Smooth muscle cell (in vitro differentiated cells): ENCODE results near the gene TGFB1. TPM values are rescaled to one million over a fixed set of nuclear protein-coding genes. Genes with fewer than 3 reads are reported as not detected.
"Not testable (repeated sequence)": the region's sequence is repeated elsewhere in the genome, so short reads cannot be mapped to it uniquely, and the experiment has no call there.

Experiments
- DNase-seq: peaks from one replicate; lab custom pipeline; 2025; ENCODE audit not compliant: unreplicated experiment; lab: John Stamatoyannopoulos, UW
- H2AFZ ChIP-seq: fragments of 200-600 bp; sonication (generic); 2 replicates; pipeline ENCODE4 v1.6.0; 2016; ENCODE audit warnings: antibody characterized with exemption, low read depth, mild to moderate bottlenecking
- H3F3A ChIP-seq: fragments of 200-600 bp; sonication (generic); 2 replicates; pipeline ENCODE4 v1.6.0; 2017; ENCODE audit warnings: antibody characterized with exemption, low read depth
- H3K27ac ChIP-seq: fragments of 200-600 bp; sonication (generic); 2 replicates; pipeline ENCODE4 v1.5.1; 2016; ENCODE audit warnings: low read depth, mild to moderate bottlenecking
- H3K27me3 ChIP-seq: fragments of 200-600 bp; sonication (generic); 2 replicates; pipeline ENCODE4 v1.6.1; 2016; ENCODE audit warnings: low read depth, mild to moderate bottlenecking
- H3K36me3 ChIP-seq: fragments of 200-600 bp; sonication (generic); 2 replicates; pipeline ENCODE4 v1.5.1; 2016; ENCODE audit warnings: low read depth
- H3K4me1 ChIP-seq: fragments of 200-600 bp; sonication (generic); 2 replicates; pipeline ENCODE4 v1.5.1; 2016; ENCODE audit warnings: low read depth
- H3K4me2 ChIP-seq: fragments of 200-600 bp; sonication (generic); 2 replicates; pipeline ENCODE4 v1.6.0; 2016; ENCODE audit warnings: mild to moderate bottlenecking
- H3K4me3 ChIP-seq: fragments of 200-600 bp; sonication (generic); 2 replicates; pipeline ENCODE4 v1.5.1; 2016; ENCODE audit warnings: mild to moderate bottlenecking
- H3K79me2 ChIP-seq: fragments of 200-600 bp; sonication (generic); 2 replicates; pipeline ENCODE4 v1.6.0; 2016; ENCODE audit warnings: low read depth, mild to moderate bottlenecking
- H3K9ac ChIP-seq: fragments of 200-600 bp; sonication (generic); 2 replicates; pipeline ENCODE4 v1.6.0; 2016; ENCODE audit warnings: low read depth
- H3K9me3 ChIP-seq: fragments of 200-600 bp; sonication (generic); replicated peaks from 2 replicates; pipeline ENCODE4 v1.5.1; 2016; ENCODE audit warnings: low read depth
- H4K20me1 ChIP-seq: fragments of 200-600 bp; sonication (generic); 2 replicates; pipeline ENCODE4 v1.6.0; 2016; ENCODE audit warnings: low read depth
- WGBS: methylation state at CpG from one replicate; pipeline ENCODE4 v1.1.7; 2016; ENCODE audit warnings: low lambda C conversion rate; 5-methylcytosine and 5-hydroxymethylcytosine counted together
- polyA plus RNA-seq: library from polyadenylated mRNA; unstranded; fragments of >200 nt; fragmentation: Nextera tagmentation; extraction: Ambion mirVana; gene quantifications from 2 replicates; pipeline ENCODE4 v1.2.1, GENCODE V29; 2016
- total RNA-seq: library from RNA; depleted of rRNA; stranded (reverse); fragments of >200 nt; gene quantifications from 2 replicates; pipeline ENCODE4 v1.2.3, GENCODE V29; 2014
- TF ChIP-seq, protein P1 (sequence below): fragments of 200-600 bp; sonication (generic); IDR thresholded peaks from 2 replicates; pipeline ENCODE4 v1.5.1; 2017; ENCODE audit warnings: borderline replicate concordance, mild to moderate bottlenecking, antibody characterized with exemption; ENCODE audit not compliant: insufficient read depth, poor library complexity, severe bottlenecking

Gene TGFB1
- total and polyA plus RNA-seq, 2 experiments from 2014 or later, result 51.7 to 199 TPM

DNA sequence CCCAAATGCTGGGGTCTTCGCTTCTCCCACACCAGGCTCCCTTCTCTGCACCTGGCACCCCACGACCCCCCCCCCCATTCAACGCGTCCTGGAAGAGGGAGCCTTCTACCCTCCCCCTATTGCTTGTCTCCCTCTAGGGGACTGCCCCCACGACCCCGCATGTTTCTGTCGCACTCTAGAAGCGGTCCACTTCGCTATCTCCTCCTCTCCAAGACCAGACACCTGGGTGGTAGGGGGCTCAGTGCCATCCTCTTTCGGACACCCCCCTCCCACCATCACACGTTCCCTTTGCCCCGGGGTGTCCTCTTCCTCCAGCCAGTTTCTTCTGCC, 1.5 kb downstream of the TGFB1 start:
- WGBS, result 0% methylated on average over 12 of the region's 12 CpGs
- Histone ChIP-seq H3K4me2 (peak overlapping the region; percentile 94), H3K9ac (peak overlapping the region; percentile 83), H3K4me1 (no peaks in the 10 kb centered on the region), H3F3A (peaks cover 18% of the 10 kb centered on the region), H3K36me3 (peaks cover 3% of the 10 kb centered on the region), H3K79me2 (peaks cover 62% of the 10 kb centered on the region), H3K27me3 (no peaks in the 10 kb centered on the region), H2AFZ (no peak overlapping the region), H4K20me1 (peaks cover 58% of the 10 kb centered on the region), H3K27ac (no peak overlapping the region), H3K9me3 (no peaks in the 10 kb centered on the region), H3K4me3 (peak overlapping the region; percentile 76)
- TF ChIP-seq, protein P1, sequence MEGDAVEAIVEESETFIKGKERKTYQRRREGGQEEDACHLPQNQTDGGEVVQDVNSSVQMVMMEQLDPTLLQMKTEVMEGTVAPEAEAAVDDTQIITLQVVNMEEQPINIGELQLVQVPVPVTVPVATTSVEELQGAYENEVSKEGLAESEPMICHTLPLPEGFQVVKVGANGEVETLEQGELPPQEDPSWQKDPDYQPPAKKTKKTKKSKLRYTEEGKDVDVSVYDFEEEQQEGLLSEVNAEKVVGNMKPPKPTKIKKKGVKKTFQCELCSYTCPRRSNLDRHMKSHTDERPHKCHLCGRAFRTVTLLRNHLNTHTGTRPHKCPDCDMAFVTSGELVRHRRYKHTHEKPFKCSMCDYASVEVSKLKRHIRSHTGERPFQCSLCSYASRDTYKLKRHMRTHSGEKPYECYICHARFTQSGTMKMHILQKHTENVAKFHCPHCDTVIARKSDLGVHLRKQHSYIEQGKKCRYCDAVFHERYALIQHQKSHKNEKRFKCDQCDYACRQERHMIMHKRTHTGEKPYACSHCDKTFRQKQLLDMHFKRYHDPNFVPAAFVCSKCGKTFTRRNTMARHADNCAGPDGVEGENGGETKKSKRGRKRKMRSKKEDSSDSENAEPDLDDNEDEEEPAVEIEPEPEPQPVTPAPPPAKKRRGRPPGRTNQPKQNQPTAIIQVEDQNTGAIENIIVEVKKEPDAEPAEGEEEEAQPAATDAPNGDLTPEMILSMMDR, result no peak
- no peak for DNase-seq

DNA sequence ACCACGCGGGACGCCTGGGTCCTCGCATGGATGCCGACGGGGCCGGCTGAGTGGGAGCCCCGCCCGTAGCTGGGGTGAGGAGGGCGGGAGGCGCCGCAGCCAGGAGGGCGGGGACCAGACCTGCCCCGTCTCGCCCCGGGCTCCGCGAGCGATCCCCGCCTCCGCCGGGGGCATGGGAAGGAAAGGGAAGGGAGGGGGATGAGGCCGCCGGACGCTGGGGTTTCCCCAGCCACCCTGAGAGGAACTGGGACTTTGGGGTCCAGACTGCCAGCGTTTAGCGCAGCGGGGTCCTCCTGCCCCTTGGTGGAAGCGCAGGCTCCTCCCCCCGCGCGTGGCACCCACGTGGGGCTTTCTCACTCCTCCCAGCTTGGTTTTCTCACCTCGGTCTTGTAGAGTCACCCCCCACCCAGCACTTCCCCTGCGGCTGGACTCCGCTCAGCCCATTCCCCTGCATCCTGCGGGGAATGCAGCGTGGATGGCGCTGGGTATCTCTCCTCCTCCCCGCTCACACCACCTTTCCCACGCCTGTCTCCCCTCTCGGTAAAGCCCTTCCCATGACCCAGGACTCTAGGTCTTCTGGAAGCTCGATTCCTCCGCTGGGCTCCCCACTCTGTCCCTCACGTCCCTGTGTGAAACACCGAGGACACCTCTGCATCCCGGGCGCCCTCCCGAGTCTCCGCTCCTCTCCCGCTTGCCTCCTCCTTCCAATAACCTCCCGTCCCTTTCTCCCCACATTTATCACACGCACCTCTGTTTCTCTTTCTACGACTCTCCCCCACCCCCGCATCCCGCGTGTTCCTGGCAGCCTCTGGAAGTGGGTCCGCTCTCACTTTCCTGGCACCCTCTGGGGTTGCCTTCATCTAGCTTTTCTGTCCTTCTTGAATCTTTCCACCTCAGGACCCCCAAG, 2.1 kb downstream of the TGFB1 start:
- peaks cover 3% of the 10 kb centered on the region for H3K36me3 ChIP-seq
- H3K27ac ChIP-seq, result peak overlapping the region; percentile 37
- H3K4me1 ChIP-seq, result no peaks in the 10 kb centered on the region
- H3K4me2 ChIP-seq, result peak overlapping the region; percentile 94
- peaks cover 65% of the 10 kb centered on the region for H4K20me1 ChIP-seq
- WGBS, result under 1% methylated on average over 43 of the region's 58 CpGs
- H3K9me3 ChIP-seq, result no peaks in the 10 kb centered on the region
- peaks cover 69% of the 10 kb centered on the region for H3K79me2 ChIP-seq
- peaks cover 18% of the 10 kb centered on the region for H3F3A ChIP-seq
- peak overlapping the region; percentile 76 for H3K4me3 ChIP-seq
- TF ChIP-seq, protein P1, result no peak
- peak overlapping the region; percentile 83 for H3K9ac ChIP-seq
- no peak overlapping the region for H2AFZ ChIP-seq
- no peaks in the 10 kb centered on the region for H3K27me3 ChIP-seq
- DNase-seq, result peak; percentile 42

DNA sequence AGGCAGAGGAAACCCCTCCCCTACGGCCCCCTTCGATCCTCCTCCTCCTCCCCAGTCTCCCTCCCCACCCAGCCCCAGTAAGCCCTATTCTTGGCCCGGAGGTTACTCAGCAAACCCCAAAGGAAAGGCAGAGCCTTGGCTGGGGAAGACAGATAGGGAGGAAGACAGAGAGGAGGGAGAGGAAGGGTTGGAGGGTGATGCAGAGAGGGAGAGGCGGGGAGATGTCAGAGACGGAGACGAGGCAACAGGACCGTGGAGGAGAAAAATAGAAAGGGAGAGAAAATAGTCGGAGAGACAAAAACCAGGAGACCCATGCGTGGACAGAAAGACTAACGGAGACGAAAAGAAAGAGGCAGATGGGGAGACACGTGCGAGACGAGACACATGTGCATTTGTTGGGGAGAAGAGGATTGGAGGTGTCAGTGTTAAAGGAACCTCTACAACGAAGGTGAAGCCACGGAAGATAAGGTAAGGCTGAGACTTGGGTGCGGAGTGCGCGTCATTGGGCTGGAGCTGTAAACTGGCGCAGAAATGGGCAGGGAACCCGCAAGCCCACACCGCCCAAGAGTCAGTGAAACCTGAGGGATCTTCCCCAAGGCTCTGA, 2.9 kb downstream of the TGFB1 start:
- 4% methylated on average over 21 of the region's 22 CpGs for whole genome bisulfite sequencing
- Histone ChIP-seq H3K27ac (peak overlapping the region; percentile 37), H3K79me2 (peaks cover 76% of the 10 kb centered on the region), H3K4me3 (peak overlapping the region; percentile 76), H3K27me3 (no peaks in the 10 kb centered on the region), H2AFZ (no peak overlapping the region), H3K9me3 (no peaks in the 10 kb centered on the region), H3K9ac (peak overlapping the region; percentile 83), H4K20me1 (peaks cover 72% of the 10 kb centered on the region), H3K4me1 (no peaks in the 10 kb centered on the region), H3F3A (peaks cover 17% of the 10 kb centered on the region), H3K4me2 (peak overlapping the region; percentile 94), H3K36me3 (peaks cover 3% of the 10 kb centered on the region)
- DNase-seq, result no peak
- TF ChIP-seq, protein P1, result no peak

DNA sequence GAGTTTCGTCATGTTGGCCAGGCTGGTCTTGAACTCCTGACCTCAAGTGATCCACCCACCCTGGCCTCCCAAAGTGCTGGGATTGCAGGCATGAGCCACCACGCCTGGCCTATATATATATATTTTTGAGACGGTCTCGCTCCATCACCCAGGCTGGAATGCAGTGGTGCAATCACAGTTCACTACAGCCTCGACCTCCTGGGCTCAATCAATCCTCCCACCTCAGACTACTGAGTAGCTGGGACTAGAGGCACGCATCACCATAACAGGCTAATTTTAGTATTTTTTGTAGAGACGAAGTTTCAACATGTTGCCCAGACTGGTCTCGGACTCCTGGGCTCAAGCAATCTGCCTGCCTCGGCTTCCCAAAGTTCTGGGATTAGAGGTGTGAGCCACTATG, 6.8 kb downstream of the TGFB1 start:
- 88% methylated on average over 9 of the region's 9 CpGs for WGBS
- DNase-seq, result not testable (repeated sequence)

More for the DNA sequence above, 6.8 kb downstream of the TGFB1 start:
- not testable (repeated sequence) for H3K9me3 ChIP-seq, H3K36me3 ChIP-seq, H3K4me1 ChIP-seq, H3K4me3 ChIP-seq, H3K27ac ChIP-seq, H3K27me3 ChIP-seq, H3K4me2 ChIP-seq, H2AFZ ChIP-seq, H3K9ac ChIP-seq
- Histone ChIP-seq H3K79me2 (peaks cover 80% of the 10 kb centered on the region), H4K20me1 (peaks cover 97% of the 10 kb centered on the region), H3F3A (peaks cover 12% of the 10 kb centered on the region)
